ENCODE measurements around the gene ST3GAL2. TPM values are rescaled to one million over a fixed set of nuclear protein-coding genes. Genes with fewer than 3 reads are reported as not detected.
"Not testable (repeated sequence)": the region's sequence is repeated elsewhere in the genome, so short reads cannot be mapped to it uniquely, and the experiment has no call there.

ST3GAL2 gene
- total RNA-seq, 2 donors from 2014 or later: 63.0 to 66.0 TPM

DNA sequence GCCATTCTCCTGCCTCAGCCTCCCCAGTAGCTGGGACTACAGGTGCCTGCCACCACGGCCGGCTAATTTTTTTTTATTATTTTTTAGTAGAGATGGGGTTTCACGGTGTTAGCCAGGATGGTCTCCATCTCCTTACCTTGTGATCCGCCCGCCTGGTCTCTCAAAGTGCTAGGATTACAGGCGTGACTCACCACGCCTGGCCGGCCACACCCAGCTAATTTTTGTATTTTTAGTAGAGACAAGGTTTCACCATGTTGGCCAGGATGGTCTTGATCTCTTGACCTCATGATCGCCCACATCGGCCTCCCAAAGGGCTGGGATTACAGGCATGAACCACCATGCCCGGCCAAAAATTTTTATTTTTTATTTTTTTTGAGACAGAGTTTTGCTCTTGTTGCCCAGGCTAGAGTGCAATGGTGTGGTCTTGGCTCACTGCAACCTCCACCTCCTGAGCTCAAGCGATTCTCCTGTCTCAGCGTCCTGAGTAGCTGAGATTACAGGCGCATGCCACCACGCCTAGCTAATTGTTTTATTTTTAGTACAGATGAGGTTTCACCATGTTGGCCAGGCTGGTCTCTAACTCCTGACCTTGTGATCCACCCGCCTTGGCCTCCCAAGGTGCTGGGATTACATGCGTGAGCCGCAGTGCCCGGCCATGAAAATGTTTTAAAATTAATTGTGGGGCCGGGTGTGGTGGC, 52.5 kb downstream of the ST3GAL2 start:
- not testable (repeated sequence) for H3K4me3 Mint-ChIP-seq; H3K36me3 Mint-ChIP-seq; H3K27ac Mint-ChIP-seq; H3K9me3 Mint-ChIP-seq; DNase-seq (ENCODE audit: low spot score); H3K27me3 Mint-ChIP-seq; H3K4me1 Mint-ChIP-seq (ENCODE audit: low read depth in 2 of 2); ATAC-seq

DNA sequence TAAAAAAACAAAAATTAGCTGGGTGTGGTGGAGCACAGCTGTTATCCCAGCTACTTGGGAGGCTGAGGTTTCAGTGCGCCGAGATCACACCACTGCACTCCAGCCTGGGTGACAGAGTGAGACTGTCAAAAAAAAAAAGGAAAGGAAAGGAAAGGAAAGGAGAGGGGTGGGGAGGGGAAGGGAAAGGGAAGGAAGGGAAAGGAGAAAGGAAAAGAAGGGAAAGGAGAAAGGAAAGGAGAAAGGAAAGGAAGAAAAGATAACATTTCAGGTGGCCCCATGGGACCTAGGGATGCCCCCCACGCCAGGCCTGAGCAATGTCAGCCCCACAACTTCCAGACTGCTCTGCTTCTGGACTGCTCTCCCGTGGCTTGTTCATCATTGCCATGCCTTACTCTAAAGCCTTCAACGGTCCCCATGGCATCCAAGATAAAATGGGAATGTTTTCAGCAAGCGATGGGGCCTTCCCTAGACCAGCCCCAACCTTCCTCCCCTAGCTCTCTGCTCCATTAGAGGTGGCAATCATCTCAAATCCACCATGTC, 55.4 kb downstream of the ST3GAL2 start:
- no peaks in the 10 kb centered on the region for H3K9me3 Mint-ChIP-seq
- ATAC-seq: no peak
- H3K27ac Mint-ChIP-seq: no peak overlapping the region
- peaks cover 5 to 14% of the 10 kb centered on the region in 2 donors for H3K4me1 Mint-ChIP-seq (ENCODE audit: low read depth in 2 of 2)
- H3K27me3 Mint-ChIP-seq: no peaks in the 10 kb centered on the region
- DNase-seq (ENCODE audit: low spot score): no peak
- peaks cover 6% of the 10 kb centered on the region for H3K36me3 Mint-ChIP-seq
- H3K4me3 Mint-ChIP-seq: no peak overlapping the region

DNA sequence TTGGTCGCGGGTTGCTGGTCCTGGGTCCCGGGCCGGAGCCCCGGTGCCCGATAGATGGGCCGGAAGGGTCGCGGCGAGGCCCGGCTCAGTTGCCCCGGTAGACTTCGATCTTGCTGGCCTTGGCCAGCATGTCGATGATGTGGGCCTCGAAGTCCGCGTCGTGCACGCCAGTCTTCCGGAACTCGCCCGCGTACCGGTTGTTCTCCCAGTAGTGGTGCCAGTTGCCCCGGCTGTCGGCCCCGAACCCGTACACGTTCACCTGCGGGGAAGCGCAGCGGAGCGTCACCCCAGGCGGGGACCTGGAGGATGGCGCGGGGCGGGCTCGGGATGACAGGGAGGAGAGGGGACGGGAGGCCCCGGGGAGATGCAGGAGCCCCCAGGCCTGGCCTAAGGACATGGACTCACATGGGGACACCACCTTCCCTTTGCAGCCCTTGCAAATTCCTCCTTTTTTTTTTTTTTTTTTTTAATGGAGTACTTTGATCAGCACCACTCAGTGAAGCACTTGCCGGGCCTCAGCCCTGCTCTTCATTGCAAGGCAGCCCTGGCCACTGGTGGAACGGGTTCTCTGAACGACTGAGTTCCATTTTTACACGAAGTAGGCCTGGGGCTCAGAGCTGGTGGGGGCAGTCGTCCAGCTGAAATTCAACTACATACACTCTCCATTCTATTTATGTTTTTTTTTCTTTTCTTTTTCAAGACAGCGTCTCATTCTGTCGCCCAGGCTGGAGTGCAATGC, 57.1 kb downstream of the ST3GAL2 start:
- DNase-seq (ENCODE audit: low spot score) (no peak), ATAC-seq (no peak)
- Mint-ChIP-seq H3K9me3 (no peaks in the 10 kb centered on the region), H3K4me3 (peak overlapping the region; percentile 92), H3K4me1 (ENCODE audit: low read depth in 2 of 2) (peaks cover 10 to 14% of the 10 kb centered on the region in 2 donors), H3K27ac (peak overlapping the region; percentile 82 to 89), H3K27me3 (no peaks in the 10 kb centered on the region), H3K36me3 (peaks cover 6% of the 10 kb centered on the region)

DNA sequence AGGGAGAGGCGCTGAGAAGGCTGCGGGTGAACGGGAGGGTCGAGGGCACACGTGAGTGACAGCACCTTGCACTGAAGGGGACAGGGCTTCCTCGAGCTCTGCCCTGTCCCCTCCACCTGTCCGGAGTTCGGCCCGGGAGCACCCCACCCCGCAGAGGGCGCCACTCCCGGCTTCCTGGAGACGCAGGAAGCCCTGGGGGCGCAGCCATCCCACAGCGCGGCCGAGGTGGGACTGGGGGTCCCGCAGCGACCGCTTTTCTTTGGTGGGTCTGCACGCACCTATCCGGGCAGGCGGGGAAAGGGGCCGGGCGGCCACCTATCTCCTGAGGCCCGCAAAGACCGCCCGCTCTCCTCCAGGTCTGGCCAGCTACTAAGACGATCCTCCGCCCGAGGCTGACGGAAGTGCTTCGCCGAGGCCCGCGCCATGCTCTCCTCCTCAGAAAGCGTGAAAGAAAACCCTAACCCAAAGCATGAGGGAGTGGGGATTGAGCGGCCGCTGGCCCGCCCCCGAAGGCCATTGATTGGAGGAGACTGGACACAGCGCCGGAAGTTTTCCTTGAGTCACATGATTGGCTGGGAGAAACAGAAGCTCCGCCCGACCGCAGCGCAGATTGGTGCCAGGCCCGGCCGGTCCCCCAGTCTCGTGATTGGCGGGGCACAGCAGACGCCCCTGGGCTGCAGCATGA, 57.8 kb downstream of the ST3GAL2 start:
- DNase-seq (ENCODE audit: low spot score) (peak; percentile 97), ATAC-seq (peak; percentile 97 to 98)
- Mint-ChIP-seq H3K9me3 (no peaks in the 10 kb centered on the region), H3K27ac (peak overlapping the region; percentile 82 to 89), H3K4me3 (peak overlapping the region; percentile 92), H3K4me1 (ENCODE audit: low read depth in 2 of 2) (peaks cover 10 to 14% of the 10 kb centered on the region in 2 donors), H3K36me3 (peaks cover 6% of the 10 kb centered on the region), H3K27me3 (no peaks in the 10 kb centered on the region)

DNA sequence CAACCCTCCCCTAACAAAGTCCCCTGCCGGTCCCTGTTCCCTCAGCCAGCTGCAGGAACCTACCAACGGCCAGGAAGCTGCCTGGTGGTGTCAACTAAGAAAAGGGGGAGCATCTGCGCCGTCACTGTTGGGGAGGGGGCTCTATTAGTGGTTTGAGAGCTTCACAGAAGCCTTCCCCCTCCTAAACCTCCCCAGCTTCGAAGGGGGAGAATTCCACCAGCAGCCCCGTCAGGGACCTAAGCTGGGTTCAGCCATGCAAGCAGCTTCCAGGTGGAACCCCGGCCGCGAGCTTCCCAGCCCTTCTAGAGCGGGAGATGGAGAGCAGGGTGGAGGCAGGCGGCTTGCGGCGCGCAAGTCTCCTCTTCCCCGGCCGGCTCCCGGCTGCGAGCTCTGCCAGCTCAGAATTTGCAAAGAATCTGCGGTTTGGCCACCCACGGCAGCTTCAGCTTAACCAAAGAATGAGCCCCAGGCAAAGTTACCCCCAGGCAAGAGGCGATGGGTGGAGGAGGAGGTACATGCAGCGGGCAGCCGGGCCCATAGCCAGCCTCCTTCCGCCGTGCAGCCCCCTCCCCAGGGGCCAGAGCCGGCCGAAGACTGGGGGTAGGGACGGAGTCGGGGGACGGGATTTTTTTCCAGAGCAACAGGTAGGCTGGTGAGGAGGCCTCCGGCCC, 58.5 kb downstream of the ST3GAL2 start:
- DNase-seq (ENCODE audit: low spot score): peak; percentile 85
- Mint-ChIP-seq H3K36me3 (peaks cover 6% of the 10 kb centered on the region), H3K4me3 (peak overlapping the region; percentile 92), H3K4me1 (ENCODE audit: low read depth in 2 of 2) (peaks cover 10 to 14% of the 10 kb centered on the region in 2 donors), H3K27me3 (no peaks in the 10 kb centered on the region), H3K9me3 (no peaks in the 10 kb centered on the region), H3K27ac (peak overlapping the region; percentile 82 to 89)
- ATAC-seq: peak; percentile 25 to 59

DNA sequence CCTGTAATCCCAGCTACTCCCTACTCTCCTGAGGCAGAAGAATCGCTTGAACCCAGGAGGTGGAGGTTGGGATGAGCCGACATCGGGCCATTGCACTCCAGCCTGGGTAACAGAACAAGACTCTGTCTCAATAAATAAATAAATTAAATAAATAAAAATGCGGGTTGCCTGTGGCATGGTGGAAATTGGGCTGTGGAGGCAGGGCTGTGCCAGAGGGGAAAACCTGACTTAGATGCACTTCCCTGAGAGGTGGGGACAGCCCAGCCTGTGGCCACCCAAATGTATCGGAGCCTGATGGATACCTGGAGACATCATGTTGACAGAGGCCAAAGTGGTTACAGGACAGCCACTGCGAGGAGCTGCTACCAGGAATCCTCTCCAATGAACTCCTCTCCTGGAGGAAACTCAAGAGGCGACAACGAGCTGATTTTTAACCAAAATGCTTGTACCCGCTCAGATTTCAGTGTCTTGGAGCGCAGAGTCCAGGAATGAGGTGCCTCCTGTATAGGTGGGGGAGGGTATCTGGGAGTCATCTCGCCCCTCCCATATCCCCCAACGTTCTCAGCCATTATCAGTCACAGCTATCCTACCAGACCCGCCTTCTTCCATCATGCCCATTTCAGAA, 59.9 kb downstream of the ST3GAL2 start:
- peak overlapping the region in 1 of 2 donors; percentile 82 for H3K27ac Mint-ChIP-seq
- no peaks in the 10 kb centered on the region for H3K9me3 Mint-ChIP-seq
- DNase-seq (ENCODE audit: low spot score): no peak
- H3K4me3 Mint-ChIP-seq: no peak overlapping the region
- H3K36me3 Mint-ChIP-seq: peaks cover 6% of the 10 kb centered on the region
- H3K27me3 Mint-ChIP-seq: no peaks in the 10 kb centered on the region
- ATAC-seq: no peak
- peaks cover 8 to 14% of the 10 kb centered on the region in 2 donors for H3K4me1 Mint-ChIP-seq (ENCODE audit: low read depth in 2 of 2)

DNA sequence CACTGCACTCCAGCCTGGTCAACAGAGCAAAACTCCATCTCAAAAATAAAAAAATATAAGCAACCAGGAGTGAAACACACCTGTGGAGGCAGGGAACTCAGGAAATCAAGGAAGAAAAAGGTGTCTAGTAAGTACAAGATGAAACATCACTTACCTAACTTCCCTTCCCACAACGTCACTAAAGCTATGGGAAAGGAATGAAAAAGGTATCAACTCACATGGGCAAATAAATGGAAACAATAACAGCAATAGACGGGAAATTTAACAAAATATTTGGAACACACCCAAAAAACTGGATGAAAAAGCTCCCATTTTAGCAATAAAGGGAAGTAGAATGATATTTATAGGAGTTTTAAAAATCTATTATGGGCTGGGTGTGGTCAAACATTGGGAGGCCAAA, 61.1 kb downstream of the ST3GAL2 start:
- Mint-ChIP-seq H3K4me3 (no peak overlapping the region), H3K4me1 (ENCODE audit: low read depth in 2 of 2) (peaks cover 5 to 15% of the 10 kb centered on the region in 2 donors), H3K27ac (no peak overlapping the region), H3K36me3 (peaks cover 11% of the 10 kb centered on the region), H3K9me3 (no peaks in the 10 kb centered on the region), H3K27me3 (no peaks in the 10 kb centered on the region)
- no peak for DNase-seq (ENCODE audit: low spot score)
- ATAC-seq: no peak

DNA sequence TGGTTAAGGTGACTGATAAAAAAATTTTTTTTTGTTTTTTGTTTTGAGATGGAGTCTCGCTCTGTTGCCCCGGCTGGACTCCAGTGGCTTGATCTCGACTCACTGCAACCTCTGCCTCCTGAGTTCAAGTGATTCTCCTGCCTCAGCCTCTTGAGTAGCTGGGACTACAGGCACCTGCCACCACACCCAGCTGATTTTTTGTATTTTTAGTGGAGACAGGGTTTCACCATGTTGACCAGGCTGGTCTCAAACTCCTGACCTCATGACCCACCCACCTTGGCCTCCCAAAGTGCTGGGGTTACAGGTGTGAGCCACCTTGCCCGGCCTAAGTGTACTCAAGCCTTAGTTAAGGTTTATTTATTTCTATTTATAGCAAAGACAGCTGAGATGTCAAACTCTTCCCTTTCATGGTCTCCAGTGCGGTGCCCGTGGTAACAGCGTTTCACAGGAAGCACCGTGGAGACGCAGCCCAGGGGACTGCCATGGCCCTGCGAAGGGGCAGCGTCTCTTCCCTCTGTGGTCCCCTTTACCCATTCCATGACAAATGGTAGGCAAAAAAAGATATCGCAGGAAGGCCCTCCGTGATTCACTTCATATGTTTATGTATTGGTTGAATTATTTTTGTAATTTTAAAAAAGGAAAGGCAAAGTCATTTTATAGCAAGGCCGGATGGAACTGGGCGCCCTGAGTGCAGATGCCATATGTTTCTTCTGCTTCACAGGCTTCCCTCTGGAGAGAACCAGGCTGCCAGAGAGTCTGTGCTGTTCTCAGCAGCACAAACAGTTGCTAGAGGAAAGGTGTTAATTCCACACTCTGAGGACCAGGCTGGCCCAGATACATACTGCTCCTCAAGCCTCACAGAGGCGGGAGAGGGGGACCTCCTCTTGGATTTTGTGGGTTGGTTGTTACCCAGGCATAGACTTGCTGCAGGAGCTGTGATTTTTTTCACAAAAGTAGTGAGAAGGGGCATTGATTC, 63.0 kb downstream of the ST3GAL2 start:
- H3K36me3 Mint-ChIP-seq: peaks cover 19% of the 10 kb centered on the region
- H3K27ac Mint-ChIP-seq: no peak overlapping the region
- peaks cover 5 to 13% of the 10 kb centered on the region in 2 donors for H3K4me1 Mint-ChIP-seq (ENCODE audit: low read depth in 2 of 2)
- H3K27me3 Mint-ChIP-seq: no peaks in the 10 kb centered on the region
- ATAC-seq: no peak
- H3K9me3 Mint-ChIP-seq: no peaks in the 10 kb centered on the region
- no peak overlapping the region for H3K4me3 Mint-ChIP-seq
- DNase-seq (ENCODE audit: low spot score): no peak

DNA sequence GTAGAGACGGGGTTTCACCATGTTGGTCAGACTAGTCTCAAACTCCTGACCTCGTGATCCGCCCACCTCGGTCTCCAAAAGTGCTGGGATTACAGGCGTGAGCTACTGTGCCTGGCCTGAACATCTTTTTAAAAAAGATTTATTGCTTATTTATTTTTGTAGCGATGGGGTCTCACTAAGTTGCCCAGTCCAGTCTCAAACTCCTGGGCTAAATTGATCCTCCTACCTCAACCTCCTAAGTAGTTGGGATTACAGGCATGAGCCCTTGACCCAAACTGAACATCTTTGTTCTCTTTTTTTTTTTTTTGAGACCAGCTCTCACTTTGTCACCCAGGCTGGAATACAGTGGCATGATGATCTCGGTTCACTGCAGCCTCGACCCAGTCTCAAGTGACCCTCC, 64.7 kb downstream of the ST3GAL2 start:
- no peak overlapping the region for H3K4me3 Mint-ChIP-seq
- no peaks in the 10 kb centered on the region for H3K27me3 Mint-ChIP-seq
- ATAC-seq (no peak), DNase-seq (ENCODE audit: low spot score) (no peak)
- H3K4me1 Mint-ChIP-seq (ENCODE audit: low read depth in 2 of 2): peaks cover 5 to 14% of the 10 kb centered on the region in 2 donors
- H3K36me3 Mint-ChIP-seq: peaks cover 20% of the 10 kb centered on the region
- H3K27ac Mint-ChIP-seq: no peak overlapping the region
- no peaks in the 10 kb centered on the region for H3K9me3 Mint-ChIP-seq

DNA sequence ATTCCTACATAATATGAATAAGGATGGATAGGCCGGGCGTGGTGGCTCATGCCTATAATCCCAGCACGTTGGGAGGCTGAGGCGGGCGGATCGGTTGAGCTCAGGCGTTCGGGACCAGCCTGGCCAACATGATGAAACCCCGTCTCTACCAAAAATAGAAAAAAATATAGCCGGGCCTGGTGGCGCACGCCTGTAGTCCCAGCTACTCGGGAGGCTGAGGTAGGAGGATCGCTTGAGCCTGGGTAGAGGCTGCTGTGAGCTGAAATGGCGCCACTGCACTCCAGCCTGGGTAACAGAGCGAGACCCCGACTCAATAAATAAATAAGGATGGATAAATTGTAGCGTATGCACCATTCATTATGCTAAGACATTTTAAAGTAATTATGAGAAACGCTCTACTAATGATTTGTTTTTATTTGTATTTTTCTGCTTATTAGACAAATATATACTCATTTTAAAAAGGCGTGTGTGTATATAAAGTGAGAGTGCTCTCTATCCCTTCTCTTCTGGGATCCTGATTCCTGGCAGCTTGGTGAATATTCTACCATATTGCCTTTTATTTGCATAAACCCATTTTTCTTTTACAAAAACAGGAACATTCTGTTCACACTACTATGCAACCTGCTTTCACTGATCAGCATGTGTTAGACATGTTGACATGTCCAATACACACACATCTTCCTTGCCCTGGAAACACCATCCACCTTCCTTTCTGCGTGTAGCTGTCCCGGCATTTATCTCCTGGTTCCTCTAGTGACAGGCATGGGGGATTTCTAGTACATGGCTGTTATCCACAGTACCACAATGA, 65.8 kb downstream of the ST3GAL2 start:
- Mint-ChIP-seq H3K27me3 (no peaks in the 10 kb centered on the region), H3K9me3 (no peaks in the 10 kb centered on the region), H3K27ac (peak overlapping the region in 1 of 2 donors; percentile 60), H3K4me1 (ENCODE audit: low read depth in 2 of 2) (peaks cover 5 to 14% of the 10 kb centered on the region in 2 donors), H3K4me3 (no peak overlapping the region), H3K36me3 (peaks cover 20% of the 10 kb centered on the region)
- DNase-seq (ENCODE audit: low spot score) (no peak), ATAC-seq (no peak)

DNA sequence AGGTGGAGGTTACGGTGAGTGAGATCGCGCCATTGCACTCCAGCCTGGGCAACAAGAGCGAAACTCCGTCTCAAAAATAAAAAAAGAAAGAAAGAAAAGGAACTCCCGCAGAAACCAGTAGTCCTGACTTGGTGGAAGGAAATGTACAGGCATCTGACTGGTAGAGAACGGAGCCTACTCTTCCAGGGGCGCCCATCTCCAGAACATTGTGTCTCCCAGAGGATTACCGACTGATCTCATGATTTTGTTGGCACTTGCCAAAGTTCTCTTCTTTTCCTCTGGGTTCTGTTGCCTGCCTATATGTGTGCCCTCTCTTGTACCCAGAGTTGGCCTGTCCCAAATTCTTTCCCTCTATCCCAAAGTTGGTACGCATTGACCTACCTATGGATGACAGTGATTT, 68.0 kb downstream of the ST3GAL2 start:
- Mint-ChIP-seq H3K27ac (no peak overlapping the region), H3K9me3 (no peaks in the 10 kb centered on the region), H3K27me3 (no peaks in the 10 kb centered on the region), H3K36me3 (peaks cover 14% of the 10 kb centered on the region), H3K4me3 (no peak overlapping the region), H3K4me1 (ENCODE audit: low read depth in 2 of 2) (peaks cover 0 to 10% of the 10 kb centered on the region in 2 donors)
- ATAC-seq (no peak), DNase-seq (ENCODE audit: low spot score) (no peak)
